Panc1 (cell line): Measurements from ENCODE around the gene CEMIP.

Experiments used
- POLR2AphosphoS5 ChIP-seq: IDR thresholded peaks from 2 replicates; pipeline ENCODE4 v1.6.1; 2012; ENCODE audit warnings: mild to moderate bottlenecking, low read depth, low read length, moderate library complexity
- TCF7L2 ChIP-seq: IDR thresholded peaks from 2 replicates; pipeline ENCODE4 v1.6.1; 2011; ENCODE audit warnings: mild to moderate bottlenecking, low read depth, low read length, inconsistent platforms
- TF ChIP-seq, protein P1 (sequence below), 2 experiments: IDR thresholded peaks; 2 replicates each; pipeline ENCODE4 v1.6.1; 2011 to 2012; ENCODE audit warnings: low read depth in 2 of 2, control low read depth in 1 of 2, low read length in 1 of 2, mild to moderate bottlenecking in 1 of 2, moderate library complexity in 1 of 2; ENCODE audit not compliant: insufficient read depth in 1 of 2
- TF ChIP-seq, protein P2 (sequence below): fragments of 450-650 bp; IDR thresholded peaks from 2 replicates; pipeline ENCODE4 v1.5.1; 2017; ENCODE audit warnings: mild to moderate bottlenecking

GRCh38 chr15:80856400-80856799, 77.2 kb downstream of the CEMIP start:
- TF ChIP-seq, protein P1, sequence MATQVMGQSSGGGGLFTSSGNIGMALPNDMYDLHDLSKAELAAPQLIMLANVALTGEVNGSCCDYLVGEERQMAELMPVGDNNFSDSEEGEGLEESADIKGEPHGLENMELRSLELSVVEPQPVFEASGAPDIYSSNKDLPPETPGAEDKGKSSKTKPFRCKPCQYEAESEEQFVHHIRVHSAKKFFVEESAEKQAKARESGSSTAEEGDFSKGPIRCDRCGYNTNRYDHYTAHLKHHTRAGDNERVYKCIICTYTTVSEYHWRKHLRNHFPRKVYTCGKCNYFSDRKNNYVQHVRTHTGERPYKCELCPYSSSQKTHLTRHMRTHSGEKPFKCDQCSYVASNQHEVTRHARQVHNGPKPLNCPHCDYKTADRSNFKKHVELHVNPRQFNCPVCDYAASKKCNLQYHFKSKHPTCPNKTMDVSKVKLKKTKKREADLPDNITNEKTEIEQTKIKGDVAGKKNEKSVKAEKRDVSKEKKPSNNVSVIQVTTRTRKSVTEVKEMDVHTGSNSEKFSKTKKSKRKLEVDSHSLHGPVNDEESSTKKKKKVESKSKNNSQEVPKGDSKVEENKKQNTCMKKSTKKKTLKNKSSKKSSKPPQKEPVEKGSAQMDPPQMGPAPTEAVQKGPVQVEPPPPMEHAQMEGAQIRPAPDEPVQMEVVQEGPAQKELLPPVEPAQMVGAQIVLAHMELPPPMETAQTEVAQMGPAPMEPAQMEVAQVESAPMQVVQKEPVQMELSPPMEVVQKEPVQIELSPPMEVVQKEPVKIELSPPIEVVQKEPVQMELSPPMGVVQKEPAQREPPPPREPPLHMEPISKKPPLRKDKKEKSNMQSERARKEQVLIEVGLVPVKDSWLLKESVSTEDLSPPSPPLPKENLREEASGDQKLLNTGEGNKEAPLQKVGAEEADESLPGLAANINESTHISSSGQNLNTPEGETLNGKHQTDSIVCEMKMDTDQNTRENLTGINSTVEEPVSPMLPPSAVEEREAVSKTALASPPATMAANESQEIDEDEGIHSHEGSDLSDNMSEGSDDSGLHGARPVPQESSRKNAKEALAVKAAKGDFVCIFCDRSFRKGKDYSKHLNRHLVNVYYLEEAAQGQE (IDR thresholded peaks at IDR 0.05; ENCODE audit: insufficient read depth in 1 of 2, low read depth in 2 of 2, low read length in 1 of 2), result no peak
- TF ChIP-seq, protein P2, sequence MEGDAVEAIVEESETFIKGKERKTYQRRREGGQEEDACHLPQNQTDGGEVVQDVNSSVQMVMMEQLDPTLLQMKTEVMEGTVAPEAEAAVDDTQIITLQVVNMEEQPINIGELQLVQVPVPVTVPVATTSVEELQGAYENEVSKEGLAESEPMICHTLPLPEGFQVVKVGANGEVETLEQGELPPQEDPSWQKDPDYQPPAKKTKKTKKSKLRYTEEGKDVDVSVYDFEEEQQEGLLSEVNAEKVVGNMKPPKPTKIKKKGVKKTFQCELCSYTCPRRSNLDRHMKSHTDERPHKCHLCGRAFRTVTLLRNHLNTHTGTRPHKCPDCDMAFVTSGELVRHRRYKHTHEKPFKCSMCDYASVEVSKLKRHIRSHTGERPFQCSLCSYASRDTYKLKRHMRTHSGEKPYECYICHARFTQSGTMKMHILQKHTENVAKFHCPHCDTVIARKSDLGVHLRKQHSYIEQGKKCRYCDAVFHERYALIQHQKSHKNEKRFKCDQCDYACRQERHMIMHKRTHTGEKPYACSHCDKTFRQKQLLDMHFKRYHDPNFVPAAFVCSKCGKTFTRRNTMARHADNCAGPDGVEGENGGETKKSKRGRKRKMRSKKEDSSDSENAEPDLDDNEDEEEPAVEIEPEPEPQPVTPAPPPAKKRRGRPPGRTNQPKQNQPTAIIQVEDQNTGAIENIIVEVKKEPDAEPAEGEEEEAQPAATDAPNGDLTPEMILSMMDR, result no peak; the same call in 1 of the 2 replicates
- TF ChIP-seq POLR2AphosphoS5, result no peak
- no peak for TF ChIP-seq TCF7L2
